Measurements from ENCODE around the gene SHB.

- TF ChIP-seq REST (IDR thresholded peaks at IDR 0.05; ENCODE audit: insufficient read depth in 1 of 2, low read depth in 2 of 2, low read length in 2 of 2): no peak
- no peak for TF ChIP-seq SIN3A (IDR thresholded peaks at IDR 0.05; ENCODE audit: borderline replicate concordance, insufficient read depth, low read length)
- TF ChIP-seq TAF1 (IDR thresholded peaks at IDR 0.05; ENCODE audit: borderline replicate concordance, insufficient read depth, low read length): no peak
- no peak for TF ChIP-seq POLR2AphosphoS5 (IDR thresholded peaks at IDR 0.05; ENCODE audit: low read depth, low read length)
- TF ChIP-seq FOXP2 (optimal IDR thresholded peaks at IDR 0.05; ENCODE audit: borderline replicate concordance, extremely low read depth, extremely low read length, insufficient read depth): no peak
These were observed 57.9 kb downstream of the SHB start for GRCh38 chr9:38010918-38011704.
